Testis (tissue), 3 donors: ENCODE data around the gene CPT1B. TPM values are rescaled to one million over a fixed set of nuclear protein-coding genes. Genes with fewer than 3 reads are reported as not detected.

ENCODE experiments used
- DNase-seq: peaks from one replicate; pipeline ENCODE4 v3.0.0-alpha.2; 2019
- H3K27ac ChIP-seq, 2 donors: fragments of 200-600 bp; sonication (generic); one replicate each; pipeline ENCODE4 v1.5.1; 2019
- H3K27me3 ChIP-seq: fragments of 200-600 bp; sonication (generic); one replicate; pipeline ENCODE4 v1.5.1; 2019
- H3K36me3 ChIP-seq: fragments of 200-600 bp; sonication (generic); one replicate; pipeline ENCODE4 v1.5.1; 2017; ENCODE audit warnings: low read depth; ENCODE audit errors: missing control alignments
- H3K4me1 ChIP-seq: fragments of 200-600 bp; sonication (generic); one replicate; pipeline ENCODE4 v1.5.1; 2019
- H3K4me3 ChIP-seq, 2 donors: fragments of 200-600 bp; sonication (generic); one replicate each; pipeline ENCODE4 v1.5.1; 2017 to 2019
- H3K9me3 ChIP-seq: fragments of 200-600 bp; sonication (generic); one replicate; pipeline ENCODE4 v1.5.1; 2017
- CTCF ChIP-seq, 3 experiments: fragments of 450-650 bp in 2 of 3; fragments of 200-600 bp in 1 of 3; sonication (generic) in 1 of 3; IDR thresholded peaks; one replicate each; pipeline ENCODE4 v1.5.1; 2016 to 2019; ENCODE audit warnings: antibody characterized with exemption in 3 of 3, mild to moderate bottlenecking in 2 of 3, moderate library complexity in 1 of 3
- POLR2A ChIP-seq: fragments of 450-650 bp; IDR thresholded peaks from one replicate; pipeline ENCODE4 v1.6.1; 2017; ENCODE audit warnings: antibody characterized with exemption, mild to moderate bottlenecking, moderate library complexity
- WGBS, 2 donors: methylation state at CpG; one replicate each; pipeline ENCODE4 v1.1.5; 2018; 5-methylcytosine and 5-hydroxymethylcytosine counted together
- intact Hi-C: fragments of 100-400 bp; cut with DNase I; formaldehyde crosslinking; loops from one replicate; pipeline ENCODE4 v1.15.1; 2023; ENCODE audit warnings: low total_unique reads
- polyA plus RNA-seq: library from polyadenylated mRNA; stranded (reverse); fragments of 350-450 nt; fragmentation: Illumina TruSeq; extraction: RNeasy Lipid Tissue Mini Kit (QIAGEN cat#74804); gene quantifications from one replicate; pipeline ENCODE4 v1.2.3, GENCODE V29; 2014; ENCODE audit warnings: low read depth, low replicate concordance; ENCODE audit not compliant: insufficient read depth
- total RNA-seq, 2 donors: library from RNA; depleted of rRNA; stranded (reverse); fragments of >200 nt; gene quantifications; one replicate each; pipeline ENCODE4 v1.2.3, GENCODE V29; 2016

Gene CPT1B
- total and polyA plus RNA-seq, 3 donors from 2014 or later = 103 to 224 (median 123) TPM

GRCh38 chr22:50599816-50600455 is 21.7 kb upstream of the CPT1B start:
- no peaks in the 10 kb centered on the region for H3K27me3 ChIP-seq
- peak; percentile 70 for DNase-seq

DNA sequence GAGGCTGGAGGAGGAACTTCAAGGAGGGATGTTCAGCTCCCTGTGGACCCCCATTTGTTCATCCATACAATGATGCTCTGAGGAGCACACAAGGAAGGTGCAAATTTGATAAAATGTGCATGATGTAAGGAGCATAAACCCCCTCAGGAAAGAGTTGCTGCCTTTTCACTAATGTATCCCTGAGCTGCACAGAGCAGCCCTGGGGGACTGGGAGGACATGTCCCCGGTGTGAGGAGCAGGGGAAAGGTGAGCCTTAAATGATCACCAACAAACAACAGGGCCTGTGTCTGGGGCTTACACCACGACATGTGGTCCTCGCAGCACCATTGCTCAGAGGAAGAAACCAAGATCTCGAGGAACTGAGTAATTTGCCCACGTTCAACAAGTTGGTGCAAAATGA is 18.9 kb upstream of the CPT1B start:
- no peaks in the 10 kb centered on the region for H3K27me3 ChIP-seq
- intact Hi-C loops = no loop called here
- WGBS, 2 donors = 91 to 94% methylated on average over 5 of the region's 5 CpGs

More at GRCh38 chr22:50599816-50600455, 21.7 kb upstream of the CPT1B start:
- intact Hi-C loops = no loop called here
- H3K36me3 ChIP-seq = no peaks in the 10 kb centered on the region
- WGBS, 2 donors = 12 to 37% methylated on average over 14 to 52 of the region's 52 CpGs
- peak overlapping the region; percentile 20 to 44 for H3K4me3 ChIP-seq
- TF ChIP-seq POLR2A (no peak), CTCF (IDR thresholded peaks at IDR 0.05) (no peak)
- H3K27ac ChIP-seq = no peak overlapping the region
- H3K4me1 ChIP-seq = peaks cover 11% of the 10 kb centered on the region
- no peaks in the 10 kb centered on the region for H3K9me3 ChIP-seq

DNA sequence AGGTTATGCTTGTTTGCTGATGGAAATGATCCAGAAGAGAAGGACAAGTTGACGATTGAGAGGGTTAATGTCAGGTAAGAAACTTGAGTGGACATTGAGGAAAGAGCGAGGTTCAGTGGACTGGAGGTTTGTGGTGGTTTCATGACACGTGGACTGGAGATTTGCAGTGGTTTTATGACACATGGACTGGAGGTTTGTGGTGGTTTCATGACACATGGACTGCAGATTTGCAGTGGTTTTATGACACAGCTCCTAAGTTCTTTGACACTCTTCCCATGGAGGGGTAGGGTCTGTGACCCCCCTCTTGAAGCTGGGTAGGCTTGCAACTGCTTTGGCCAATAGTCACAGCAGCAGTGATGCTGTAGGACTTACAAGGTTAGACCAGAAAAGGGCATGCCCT is 17.0 kb upstream of the CPT1B start:
- peaks cover 4% of the 10 kb centered on the region for H3K4me1 ChIP-seq
- no peaks in the 10 kb centered on the region for H3K36me3 ChIP-seq
- intact Hi-C loops = no loop called here
- H3K4me3 ChIP-seq = no peak overlapping the region
- no peaks in the 10 kb centered on the region for H3K27me3 ChIP-seq
- TF ChIP-seq POLR2A (no peak), CTCF (IDR thresholded peaks at IDR 0.05) (no peak)
- no peak overlapping the region for H3K27ac ChIP-seq
- DNase-seq = no peak
- no peaks in the 10 kb centered on the region for H3K9me3 ChIP-seq
- 88 to 94% methylated on average over 3 of the region's 3 CpGs for WGBS, 2 donors

More for the DNA sequence above, 18.9 kb upstream of the CPT1B start:
- no peak for DNase-seq
- H3K27ac ChIP-seq = no peak overlapping the region
- no peaks in the 10 kb centered on the region for H3K36me3 ChIP-seq
- H3K4me3 ChIP-seq = no peak overlapping the region
- H3K9me3 ChIP-seq = no peaks in the 10 kb centered on the region
- H3K4me1 ChIP-seq = peaks cover 11% of the 10 kb centered on the region
- TF ChIP-seq POLR2A (no peak), CTCF (IDR thresholded peaks at IDR 0.05) (no peak)

DNA sequence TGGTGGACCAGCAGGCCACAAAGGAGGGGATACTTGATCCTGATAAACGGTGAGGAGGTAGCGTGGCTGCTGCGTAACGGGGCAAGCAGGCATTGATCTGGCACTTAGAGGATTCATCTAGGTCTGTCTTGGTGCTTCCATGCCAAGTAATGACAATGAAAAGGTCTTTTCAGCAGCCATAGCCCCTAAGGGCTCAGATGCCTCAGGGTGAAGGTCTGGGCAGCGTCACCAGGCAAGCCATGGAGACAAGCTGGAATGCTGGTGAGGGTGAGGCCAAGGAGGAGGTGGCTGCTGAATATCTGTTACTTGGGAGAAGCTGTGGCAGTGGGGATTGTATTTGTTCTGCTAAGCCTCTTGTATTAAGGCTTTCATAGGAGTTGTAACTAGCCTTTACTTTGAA is 9.2 kb upstream of the CPT1B start:
- TF ChIP-seq POLR2A (no peak), CTCF (IDR thresholded peaks at IDR 0.05) (no peak)
- intact Hi-C loops = no loop called here
- Histone ChIP-seq H3K4me3 (no peak overlapping the region), H3K4me1 (peaks cover 6% of the 10 kb centered on the region), H3K9me3 (no peaks in the 10 kb centered on the region), H3K27ac (no peak overlapping the region), H3K36me3 (no peaks in the 10 kb centered on the region), H3K27me3 (no peaks in the 10 kb centered on the region)
- no peak for DNase-seq
- WGBS, 2 donors = 94 to 96% methylated on average over 5 of the region's 5 CpGs

DNA sequence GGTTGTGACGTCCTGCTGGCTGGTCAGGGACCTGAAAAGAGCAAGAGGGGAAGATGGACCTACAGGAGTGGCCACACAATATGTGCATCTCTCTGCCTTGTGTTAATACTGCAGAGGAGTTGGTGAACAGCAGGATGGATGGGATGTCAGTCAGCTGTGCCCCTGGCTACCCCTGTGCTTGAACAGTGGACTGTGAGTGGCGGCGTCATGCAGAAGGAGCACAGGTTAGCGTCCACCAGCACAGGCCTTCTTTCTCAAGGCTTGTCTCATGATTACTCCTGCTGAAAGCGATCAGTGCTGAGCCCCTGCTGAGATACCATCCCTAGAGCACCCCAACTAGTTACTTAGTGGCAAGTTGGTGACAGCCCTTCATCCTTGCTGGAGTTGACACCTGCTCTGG is 8.2 kb upstream of the CPT1B start:
- Histone ChIP-seq H3K27ac (no peak overlapping the region), H3K36me3 (no peaks in the 10 kb centered on the region), H3K4me1 (peaks cover 11% of the 10 kb centered on the region), H3K9me3 (no peaks in the 10 kb centered on the region), H3K27me3 (no peaks in the 10 kb centered on the region), H3K4me3 (no peak overlapping the region)
- intact Hi-C loops = no loop called here
- DNase-seq = no peak
- TF ChIP-seq POLR2A = no peak
- no peak for TF ChIP-seq CTCF (IDR thresholded peaks at IDR 0.05)
- WGBS, 2 donors = 72 to 92% methylated on average over 5 of the region's 5 CpGs
